Naive B cell (primary cell): ENCODE data around the gene HEATR5B. TPM values are rescaled to one million over a fixed set of nuclear protein-coding genes. Genes with fewer than 3 reads are reported as not detected.
A peak's percentile ranks its signal among the peaks of the same experiment; 100 is the strongest.

Experiments
- ATAC-seq, 2 donors: fragments of 150-1000 bp; cut with Tn5 transposase; 2 replicates each; pipeline ENCODE4 v1.10.0; 2021; ENCODE audit warnings: low read depth in 2 of 2, mild to moderate bottlenecking in 2 of 2, moderate library complexity in 2 of 2
- DNase-seq: peaks from one replicate; pipeline ENCODE4 v3.0.0; 2022
- H3K27ac Mint-ChIP-seq, 6 donors: one replicate each; pipeline ENCODE4 v1.8.0; 2020 to 2022; ENCODE audit warnings: mild to moderate bottlenecking in 6 of 6, mixed read lengths in 6 of 6, moderate library complexity in 5 of 6, inconsistent platforms in 2 of 6
- H3K27me3 Mint-ChIP-seq, 3 donors: one replicate each; pipeline ENCODE4 v1.8.0; 2021 to 2022; ENCODE audit warnings: mixed read lengths in 3 of 3, mild to moderate bottlenecking in 1 of 3
- H3K36me3 Mint-ChIP-seq, 2 donors: one replicate each; pipeline ENCODE4 v1.8.0; 2020 to 2022; ENCODE audit warnings: mixed read lengths in 2 of 2, inconsistent platforms in 1 of 2, mild to moderate bottlenecking in 1 of 2
- H3K4me1 Mint-ChIP-seq, 3 donors: one replicate each; pipeline ENCODE4 v1.8.0; 2020 to 2022; ENCODE audit warnings: mixed read lengths in 3 of 3, inconsistent platforms in 1 of 3, mild to moderate bottlenecking in 1 of 3, moderate library complexity in 1 of 3
- H3K4me3 Mint-ChIP-seq, 8 donors: one replicate each; pipeline ENCODE4 v1.8.0; 2020 to 2022; ENCODE audit warnings: mild to moderate bottlenecking in 8 of 8, mixed read lengths in 8 of 8, moderate library complexity in 8 of 8, inconsistent platforms in 2 of 8
- H3K9me3 Mint-ChIP-seq, 7 donors: one replicate each; pipeline ENCODE4 v1.8.0; 2020 to 2022; ENCODE audit warnings: mixed read lengths in 7 of 7, mild to moderate bottlenecking in 5 of 7, inconsistent platforms in 2 of 7, moderate library complexity in 1 of 7
- polyA plus RNA-seq, 6 donors: library from polyadenylated mRNA; unstranded; fragments of 300-500 nt; fragmentation: Illumina TruSeq; gene quantifications; one replicate each; pipeline ENCODE4 v1.2.3, GENCODE V29; 2021; ENCODE audit warnings: low read depth in 6 of 6

Gene HEATR5B
- polyA plus RNA-seq, 6 donors from 2014 or later, result 10.6 to 24.2 (median 16.8) TPM

DNA sequence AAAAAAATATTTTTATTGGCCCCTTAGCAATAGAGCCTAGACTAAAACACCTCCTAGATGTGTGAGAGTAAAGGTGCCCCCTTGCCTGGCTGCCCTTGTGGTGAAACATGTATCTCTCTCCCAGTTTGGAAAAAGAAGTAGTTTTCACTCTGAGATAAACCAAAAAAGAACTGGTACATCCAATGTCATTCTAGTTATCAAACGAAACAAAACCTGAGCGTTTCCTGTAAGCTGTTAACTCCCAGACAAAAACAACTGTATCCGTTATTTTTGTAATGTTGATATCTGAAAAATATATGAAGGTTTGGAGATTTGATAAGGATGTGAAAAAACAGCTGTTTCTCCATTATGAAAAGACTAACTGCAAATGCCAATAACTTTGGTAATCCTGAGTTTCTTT lies 24.3 kb downstream of the HEATR5B start:
- DNase-seq (no peak), ATAC-seq (no peak)
- H3K4me3 Mint-ChIP-seq, result no peak overlapping the region
- no peaks in the 10 kb centered on the region for H3K9me3 Mint-ChIP-seq
- peaks cover 22% of the 10 kb centered on the region in 2 donors for H3K36me3 Mint-ChIP-seq
- peak overlapping the region in 1 of 6 donors; percentile 79 for H3K27ac Mint-ChIP-seq
- no peaks in the 10 kb centered on the region for H3K27me3 Mint-ChIP-seq
- no peaks in the 10 kb centered on the region for H3K4me1 Mint-ChIP-seq

DNA sequence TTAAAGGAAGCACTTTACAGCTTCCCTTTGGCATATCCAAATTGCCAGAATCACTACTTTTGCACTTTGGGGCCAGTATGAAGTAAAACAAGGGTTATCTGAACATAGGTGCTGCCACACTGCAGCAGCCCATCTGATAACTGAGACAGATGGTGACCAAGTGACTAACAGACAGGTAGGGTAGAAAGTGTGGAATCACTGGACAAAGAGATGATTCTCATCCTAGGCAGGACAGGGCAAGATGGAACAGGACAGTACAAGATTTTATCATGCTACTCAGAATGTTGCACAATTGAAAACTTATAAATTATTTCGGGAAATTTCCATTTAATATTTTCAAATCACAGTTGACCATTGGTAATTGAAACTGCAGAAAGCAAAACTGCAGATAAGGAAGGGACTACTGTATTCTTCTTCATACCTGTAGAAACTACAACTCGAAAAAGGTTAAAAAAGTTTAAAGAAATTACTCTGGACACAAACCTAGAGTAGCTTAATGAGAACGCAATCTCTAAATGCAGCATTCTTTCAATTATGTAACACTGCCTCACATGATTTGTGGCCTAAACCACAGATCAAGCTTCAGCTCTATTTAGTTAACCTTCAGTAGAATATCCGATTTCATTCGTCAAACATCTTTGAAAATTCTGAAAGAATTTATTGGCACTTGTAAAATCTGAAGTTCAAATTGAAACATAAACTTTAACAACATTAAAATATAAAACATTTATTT lies 31.4 kb downstream of the HEATR5B start:
- Mint-ChIP-seq H3K4me1 (peaks cover 0 to 1% (median 0%) of the 10 kb centered on the region in 3 donors), H3K27me3 (no peaks in the 10 kb centered on the region), H3K36me3 (peaks cover 19 to 24% of the 10 kb centered on the region in 2 donors), H3K9me3 (no peaks in the 10 kb centered on the region), H3K4me3 (no peak overlapping the region), H3K27ac (no peak overlapping the region)
- DNase-seq (no peak), ATAC-seq (no peak)

DNA sequence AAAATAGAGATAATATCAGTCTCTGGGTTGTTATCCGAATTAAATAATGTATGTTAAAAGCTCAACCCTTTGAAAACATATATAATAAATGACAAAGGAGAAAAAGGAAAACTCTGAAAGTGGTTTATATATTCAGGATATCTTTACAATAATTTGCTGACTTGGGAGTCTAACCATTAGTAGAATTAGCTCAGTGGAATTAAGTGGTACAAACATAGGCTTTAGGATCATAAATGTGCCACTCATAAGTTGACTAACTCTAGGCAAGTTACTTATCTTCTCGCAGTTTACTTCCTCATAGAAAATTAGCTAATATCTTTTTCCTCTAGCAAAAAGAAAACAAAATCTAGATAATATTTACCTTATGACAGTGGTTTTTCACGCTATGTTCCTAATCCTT lies 44.6 kb downstream of the HEATR5B start:
- Mint-ChIP-seq H3K36me3 (peaks cover 8 to 18% of the 10 kb centered on the region in 2 donors), H3K9me3 (no peaks in the 10 kb centered on the region), H3K4me1 (no peaks in the 10 kb centered on the region), H3K27ac (no peak overlapping the region), H3K27me3 (no peaks in the 10 kb centered on the region), H3K4me3 (no peak overlapping the region)
- DNase-seq, result no peak
- ATAC-seq, result no peak

DNA sequence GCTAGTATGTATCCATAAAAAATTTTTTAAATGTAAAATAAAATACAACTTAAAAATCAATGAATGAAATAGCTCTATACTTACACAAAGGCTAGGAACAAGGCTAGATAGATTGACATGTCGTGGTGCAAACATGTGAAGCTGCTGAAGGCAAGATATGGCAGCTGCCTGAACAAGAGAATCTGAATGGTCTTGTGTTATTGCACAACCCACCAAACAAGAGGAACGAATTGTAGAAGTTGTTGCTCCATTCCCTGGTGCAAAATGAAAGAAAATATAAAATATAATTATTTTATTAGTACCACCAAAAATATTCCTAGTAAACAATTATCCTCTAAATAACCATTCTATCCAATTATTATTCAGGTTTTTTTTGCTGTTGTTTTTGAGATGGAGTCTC lies 46.4 kb downstream of the HEATR5B start:
- Mint-ChIP-seq H3K27ac (no peak overlapping the region), H3K27me3 (no peaks in the 10 kb centered on the region), H3K36me3 (peaks cover 8 to 15% of the 10 kb centered on the region in 2 donors), H3K9me3 (no peaks in the 10 kb centered on the region), H3K4me1 (no peaks in the 10 kb centered on the region), H3K4me3 (no peak overlapping the region)
- ATAC-seq (no peak), DNase-seq (no peak)

- H3K36me3 Mint-ChIP-seq, result peaks cover 19 to 31% of the 10 kb centered on the region in 2 donors
- H3K4me3 Mint-ChIP-seq, result no peak overlapping the region
- ATAC-seq (no peak), DNase-seq (no peak)
- H3K4me1 Mint-ChIP-seq, result peaks cover 0 to 2% (median 0%) of the 10 kb centered on the region in 3 donors
- peak overlapping the region in 2 of 6 donors; percentile 56 to 77 for H3K27ac Mint-ChIP-seq
- H3K9me3 Mint-ChIP-seq, result no peaks in the 10 kb centered on the region
- no peaks in the 10 kb centered on the region for H3K27me3 Mint-ChIP-seq
These were observed 54.4 kb downstream of the HEATR5B start for GRCh38 chr2:37029758-37030157.

DNA sequence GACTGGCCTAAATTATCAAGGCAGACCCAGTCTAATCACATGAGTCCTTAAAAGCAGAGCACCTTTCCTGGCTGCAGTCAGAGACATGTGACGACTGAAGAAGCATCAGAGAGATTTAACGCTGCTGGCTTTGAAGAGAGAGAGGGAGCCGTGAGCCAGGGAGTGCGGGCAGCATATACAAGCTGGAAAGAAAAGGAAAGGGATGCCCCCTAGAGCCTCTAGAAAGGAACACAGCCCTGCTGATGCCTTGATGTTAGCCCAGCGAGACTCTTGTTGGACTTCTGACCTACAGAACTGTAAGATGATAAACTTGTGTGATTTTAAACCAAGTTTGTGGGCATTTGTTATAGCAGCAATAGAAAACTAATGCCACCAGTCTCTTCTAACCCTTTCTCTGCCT lies 58.1 kb downstream of the HEATR5B start:
- Mint-ChIP-seq H3K27ac (peak overlapping the region in 3 of 6 donors; percentile 27 to 54 (median 33)), H3K4me1 (peaks cover 0 to 2% (median 0%) of the 10 kb centered on the region in 3 donors), H3K36me3 (peaks cover 22 to 42% of the 10 kb centered on the region in 2 donors), H3K27me3 (no peaks in the 10 kb centered on the region), H3K9me3 (no peaks in the 10 kb centered on the region), H3K4me3 (no peak overlapping the region)
- DNase-seq (no peak), ATAC-seq (no peak)

- H3K4me3 Mint-ChIP-seq, result no peak overlapping the region
- no peaks in the 10 kb centered on the region for H3K27me3 Mint-ChIP-seq
- ATAC-seq, result no peak
- H3K27ac Mint-ChIP-seq, result peak overlapping the region in 2 of 6 donors; percentile 41 to 79
- no peaks in the 10 kb centered on the region for H3K9me3 Mint-ChIP-seq
- no peak for DNase-seq
- peaks cover 0 to 3% (median 0%) of the 10 kb centered on the region in 3 donors for H3K4me1 Mint-ChIP-seq
- peaks cover 24 to 37% of the 10 kb centered on the region in 2 donors for H3K36me3 Mint-ChIP-seq
These were observed 63.0 kb downstream of the HEATR5B start for GRCh38 chr2:37020887-37021796.

DNA sequence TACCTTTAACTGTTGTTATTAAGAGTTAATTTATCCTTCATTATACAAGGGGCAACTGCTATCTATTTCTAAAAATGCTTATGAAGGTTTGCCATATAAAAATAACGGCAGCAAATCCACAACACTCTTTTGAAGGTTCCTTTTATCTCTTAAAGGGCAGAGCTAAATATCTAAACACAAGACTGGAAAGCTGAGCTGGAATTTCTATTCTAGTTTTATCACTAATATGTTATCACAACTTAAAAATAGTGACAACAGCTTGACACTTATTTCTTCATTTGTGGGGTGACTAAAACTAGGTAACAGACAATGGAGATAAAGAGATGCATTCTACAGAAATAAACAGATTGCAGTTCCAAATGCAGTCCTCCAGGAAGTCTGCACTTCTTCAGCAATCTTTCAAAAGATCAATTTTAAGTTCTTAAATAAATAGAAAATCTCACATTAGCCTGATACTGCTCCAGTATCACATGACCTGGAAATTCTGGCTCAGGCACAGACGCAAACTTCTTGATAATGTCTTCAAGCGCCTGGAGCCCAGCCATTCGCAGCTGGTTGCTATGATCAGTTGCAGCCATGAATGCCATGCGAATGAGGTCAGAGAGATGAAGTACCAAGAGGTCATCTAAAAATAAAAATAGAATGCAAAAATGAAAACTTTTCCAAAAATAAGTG lies 63.8 kb downstream of the HEATR5B start:
- ATAC-seq (no peak), DNase-seq (no peak)
- Mint-ChIP-seq H3K4me3 (no peak overlapping the region), H3K4me1 (peaks cover 0 to 5% (median 3%) of the 10 kb centered on the region in 3 donors), H3K36me3 (peaks cover 25 to 36% of the 10 kb centered on the region in 2 donors), H3K27ac (peak overlapping the region in 1 of 6 donors; percentile 79), H3K9me3 (no peaks in the 10 kb centered on the region), H3K27me3 (no peaks in the 10 kb centered on the region)

DNA sequence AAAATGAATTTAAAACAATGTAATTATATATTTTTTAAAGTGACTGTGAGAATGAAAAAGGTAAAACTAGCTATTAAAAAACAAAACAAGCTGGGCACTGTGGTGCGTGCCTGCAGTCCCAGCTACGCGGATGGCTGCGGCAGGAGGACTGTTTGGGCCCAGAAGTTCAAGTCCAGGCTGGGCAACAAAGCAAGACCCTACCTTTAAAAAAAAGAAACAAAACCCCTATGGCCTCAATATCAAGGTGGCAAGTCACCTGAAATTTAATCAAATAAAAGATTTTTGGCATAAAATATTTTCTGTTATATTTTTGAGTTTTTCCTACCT lies 70.9 kb downstream of the HEATR5B start:
- Mint-ChIP-seq H3K36me3 (peaks cover 25% of the 10 kb centered on the region in 2 donors), H3K27ac (peak overlapping the region in 3 of 6 donors; percentile 79 to 95 (median 83)), H3K9me3 (no peaks in the 10 kb centered on the region), H3K4me3 (peak overlapping the region in 6 of 8 donors; percentile 74 to 90 (median 84)), H3K27me3 (no peaks in the 10 kb centered on the region), H3K4me1 (peaks cover 30 to 52% (median 39%) of the 10 kb centered on the region in 3 donors)
- ATAC-seq (peak; percentile 6 to 12), DNase-seq (no peak)

DNA sequence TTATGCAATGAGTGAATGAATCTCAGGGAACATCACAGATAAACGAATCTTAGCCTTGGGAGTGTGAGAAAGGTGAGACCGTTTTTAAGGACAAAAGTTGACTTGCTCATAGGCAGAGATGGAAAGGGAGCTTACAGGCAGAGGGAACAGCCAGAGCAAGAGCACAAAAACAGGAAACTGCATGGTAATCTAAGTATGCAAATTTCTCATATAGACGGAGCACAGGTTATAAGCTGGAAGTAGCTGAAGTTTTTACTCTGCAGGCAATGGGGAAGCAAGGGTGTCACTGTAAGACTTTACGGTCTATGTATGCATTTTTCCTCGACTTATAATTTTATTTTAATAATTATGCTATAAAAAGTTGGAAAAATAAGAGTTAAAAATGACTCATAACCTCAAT lies 73.0 kb downstream of the HEATR5B start:
- H3K27me3 Mint-ChIP-seq, result no peaks in the 10 kb centered on the region
- H3K36me3 Mint-ChIP-seq, result peaks cover 18 to 29% of the 10 kb centered on the region in 2 donors
- peak overlapping the region in 3 of 6 donors; percentile 35 to 52 (median 41) for H3K27ac Mint-ChIP-seq
- peak overlapping the region; percentile 14 to 85 (median 64) for H3K4me3 Mint-ChIP-seq
- ATAC-seq (peak; percentile 54 to 77), DNase-seq (peak; percentile 36)
- peaks cover 34 to 56% (median 39%) of the 10 kb centered on the region in 3 donors for H3K4me1 Mint-ChIP-seq
- no peaks in the 10 kb centered on the region for H3K9me3 Mint-ChIP-seq

DNA sequence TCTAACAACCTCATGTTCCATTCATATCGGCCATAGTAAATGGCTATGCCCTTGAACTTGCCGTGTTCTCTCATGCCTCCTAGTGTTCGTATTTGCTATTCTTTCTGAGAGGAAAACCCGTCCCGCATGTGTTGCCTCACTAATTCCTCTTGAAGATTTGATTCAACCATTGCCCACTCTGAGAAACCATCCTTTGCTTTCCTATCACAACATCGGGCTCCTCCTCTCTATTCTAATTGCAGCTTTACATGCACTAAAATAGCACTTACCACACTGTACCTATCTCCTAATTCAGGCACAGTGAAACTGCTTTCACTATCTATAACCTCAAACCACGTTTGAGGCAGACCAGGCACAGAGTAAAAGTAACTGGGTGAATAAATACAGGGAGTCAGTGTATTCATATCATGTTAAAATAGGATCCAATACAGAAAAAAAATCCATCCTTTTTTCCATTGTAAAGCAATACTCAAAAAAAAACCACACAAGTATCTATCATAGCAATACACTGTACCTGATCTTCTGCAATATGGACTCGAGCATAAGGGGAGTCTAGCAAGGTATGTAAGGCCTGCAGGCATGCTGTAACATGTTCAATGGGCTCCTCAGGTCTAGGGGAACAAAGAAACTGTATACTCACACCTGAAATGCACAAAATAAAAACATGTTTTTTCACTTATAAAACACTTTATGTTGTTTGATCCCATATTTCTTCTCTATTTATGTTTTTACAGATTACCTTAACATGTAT lies 78.9 kb downstream of the HEATR5B start:
- Mint-ChIP-seq H3K27me3 (no peaks in the 10 kb centered on the region), H3K4me1 (peaks cover 21 to 32% (median 27%) of the 10 kb centered on the region in 3 donors), H3K4me3 (peak overlapping the region; percentile 0 to 75 (median 39)), H3K36me3 (peaks cover 9 to 28% of the 10 kb centered on the region in 2 donors), H3K27ac (peak overlapping the region; percentile 19 to 94 (median 68)), H3K9me3 (no peaks in the 10 kb centered on the region)
- ATAC-seq, result peak; percentile 69 to 79
- peak; percentile 18 for DNase-seq

GRCh38 chr2:37000988-37001556 lies 83.1 kb downstream of the HEATR5B start:
- Mint-ChIP-seq H3K4me1 (peaks cover 12 to 17% (median 15%) of the 10 kb centered on the region in 3 donors), H3K27me3 (no peaks in the 10 kb centered on the region), H3K27ac (peak overlapping the region in 1 of 6 donors; percentile 8), H3K9me3 (no peaks in the 10 kb centered on the region), H3K4me3 (no peak overlapping the region), H3K36me3 (peaks cover 15 to 25% of the 10 kb centered on the region in 2 donors)
- ATAC-seq (no peak), DNase-seq (no peak)
